Cerebellar cortex (tissue), 1 donor: ENCODE measurements around the gene ZNF217.
"Not testable (repeated sequence)": the region's sequence is repeated elsewhere in the genome, so short reads cannot be mapped to it uniquely, and the experiment has no call there.

Experiments used
- DNase-seq: peaks from one replicate; pipeline ENCODE4 v3.0.0-alpha.2; 2015; ENCODE audit warnings: low spot score

The ZNF217 gene

GRCh38 chr20:53593466-53594007 is at the start of gene ZNF217:
Gene ZNF217, minus strand, starts transcription at chr20:53593839. Its CDS starts 11,013 bp downstream, at chr20:53582826.
- DNase-seq: peak; percentile 30

DNA sequence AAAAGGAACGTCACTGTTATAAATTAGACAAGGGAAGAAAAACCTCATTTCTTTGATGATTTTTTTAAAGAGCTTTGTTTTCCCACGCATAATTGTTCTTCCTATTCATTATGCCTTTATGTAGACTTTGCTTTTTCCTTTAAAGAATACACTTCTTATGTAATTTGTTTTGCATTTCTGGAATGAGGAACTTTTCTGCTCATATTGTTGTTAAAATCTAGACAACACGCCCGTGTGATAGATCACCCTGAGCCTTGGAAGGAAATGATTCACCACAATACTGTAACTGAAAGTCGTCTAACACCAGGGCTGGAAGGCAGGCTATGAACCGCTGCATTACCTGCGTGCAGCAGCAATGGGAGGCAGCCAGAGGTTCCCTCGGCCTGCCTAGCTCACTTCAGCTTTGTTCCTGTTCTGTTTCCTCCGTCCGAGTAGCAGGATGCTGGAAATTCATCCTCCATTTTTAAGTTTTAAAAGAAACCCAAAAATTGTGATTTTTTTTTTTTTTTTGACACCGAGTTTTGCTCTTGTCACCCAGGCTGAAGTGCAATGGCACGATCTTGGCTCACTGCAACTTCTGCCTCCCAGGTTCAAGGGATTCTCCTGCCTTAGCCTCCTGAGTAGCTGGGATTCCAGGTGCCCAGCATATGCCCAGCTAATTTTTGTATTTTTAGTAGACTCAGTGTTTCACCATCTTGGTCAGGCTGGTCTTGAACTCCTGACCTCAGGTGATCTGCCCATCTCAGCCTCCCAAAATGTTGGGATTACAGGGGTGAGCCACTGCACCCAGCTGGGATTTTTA is 49.6 kb upstream of the ZNF217 start:
- DNase-seq: no peak

- DNase-seq: peak; percentile 55
Measured at GRCh38 chr20:53642196-53643030, 48.8 kb upstream of the ZNF217 start.

- DNase-seq: no peak
Measured at GRCh38 chr20:53639647-53640440, 46.2 kb upstream of the ZNF217 start.

- DNase-seq: no peak
Measured at GRCh38 chr20:53639128-53639527, 45.5 kb upstream of the ZNF217 start.

DNA sequence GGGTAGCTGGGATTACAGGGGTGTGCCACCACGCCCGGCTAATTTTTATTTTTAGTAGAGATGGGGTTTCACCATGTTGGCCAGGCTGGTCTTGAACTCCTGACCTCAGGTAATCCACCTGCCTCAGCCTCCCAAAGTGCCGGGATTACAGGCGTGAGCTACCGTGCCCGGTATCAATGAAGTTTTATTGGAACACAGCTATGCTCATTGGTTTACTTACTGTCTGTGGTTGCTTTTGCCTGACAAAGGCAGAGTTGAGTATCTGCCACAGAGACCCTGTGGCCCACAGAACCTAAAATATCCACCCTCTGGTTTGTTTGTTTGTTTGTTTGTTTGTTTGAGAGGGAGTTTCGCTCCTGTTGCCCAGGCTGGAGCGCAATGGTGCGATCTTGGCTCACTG is 43.7 kb upstream of the ZNF217 start:
- DNase-seq: not testable (repeated sequence)

GRCh38 chr20:53636540-53637097 is 43.0 kb upstream of the ZNF217 start:
- DNase-seq: no peak

DNA sequence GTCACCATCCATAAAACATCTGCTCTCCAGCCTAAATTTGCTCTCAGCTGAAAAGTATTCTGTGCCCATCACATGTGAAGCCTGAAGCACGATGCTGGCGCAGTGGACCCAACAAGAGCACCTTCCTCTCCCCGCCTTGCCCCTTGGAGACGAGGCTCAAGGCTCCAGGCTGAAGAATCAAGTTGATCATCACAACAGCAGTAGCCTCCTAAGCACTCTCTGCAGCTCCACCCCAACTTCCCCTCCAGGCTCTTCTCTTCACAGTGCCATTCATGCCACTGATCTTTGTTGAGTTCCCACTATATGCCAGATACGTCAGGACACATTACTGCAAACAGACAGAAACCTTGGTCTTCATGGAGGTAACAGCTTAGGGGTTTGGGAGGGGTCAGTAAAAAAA is 41.6 kb upstream of the ZNF217 start:
- DNase-seq: no peak

DNA sequence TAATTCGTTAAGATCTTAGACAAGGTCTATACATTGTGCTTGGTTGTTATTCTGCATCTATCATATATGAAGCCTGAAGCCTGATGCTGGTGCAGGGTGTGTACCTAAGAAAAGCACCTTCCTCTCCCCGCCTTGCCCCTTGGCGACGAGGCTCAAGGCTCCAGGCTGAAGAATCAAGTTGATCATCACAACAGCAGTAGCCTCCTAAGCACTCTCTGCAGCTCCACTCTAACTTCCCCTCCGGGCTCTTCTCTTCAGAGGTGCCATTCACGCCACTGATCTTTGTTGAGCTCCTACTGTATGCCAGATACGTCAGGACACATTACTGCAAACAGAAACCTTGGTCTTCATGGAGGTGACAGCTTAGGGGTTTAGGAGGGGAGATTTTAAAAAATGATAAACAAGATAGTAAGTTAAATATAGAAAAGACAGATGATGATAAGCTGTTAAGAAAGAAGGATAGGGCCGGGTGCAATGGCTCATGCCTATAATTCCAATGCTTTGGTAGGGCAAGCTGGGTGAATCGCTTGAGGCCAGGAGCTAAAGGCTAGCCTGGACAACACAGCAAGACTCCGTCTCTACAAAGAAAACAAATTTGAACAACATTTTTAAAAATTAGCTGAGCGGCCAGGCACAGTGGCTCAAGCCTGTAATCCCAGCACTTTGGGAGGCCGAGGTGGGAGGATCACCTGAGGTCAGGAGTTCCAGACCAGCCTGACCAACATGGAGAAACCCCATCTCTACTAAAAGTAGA is 38.4 kb upstream of the ZNF217 start:
- no peak for DNase-seq

DNA sequence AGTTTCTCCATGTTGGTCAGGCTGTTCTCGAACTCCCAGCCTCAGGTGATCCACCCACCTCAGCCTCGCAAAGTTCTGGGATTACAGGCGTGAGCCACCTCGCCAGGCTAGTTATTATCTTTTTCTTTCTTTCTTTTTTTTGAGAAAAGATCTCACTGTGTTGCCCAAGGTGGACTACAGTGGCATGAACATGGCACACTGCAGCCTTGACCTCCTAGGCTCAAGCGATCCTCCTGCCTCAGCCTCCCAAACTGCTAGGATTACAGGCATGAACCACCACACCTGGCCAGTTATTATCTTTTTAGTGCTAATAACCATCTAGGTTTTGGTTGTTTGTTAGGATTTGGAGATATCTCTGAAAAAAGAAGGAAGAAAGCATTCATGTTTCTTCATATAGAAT is 35.8 kb upstream of the ZNF217 start:
- no peak for DNase-seq

DNA sequence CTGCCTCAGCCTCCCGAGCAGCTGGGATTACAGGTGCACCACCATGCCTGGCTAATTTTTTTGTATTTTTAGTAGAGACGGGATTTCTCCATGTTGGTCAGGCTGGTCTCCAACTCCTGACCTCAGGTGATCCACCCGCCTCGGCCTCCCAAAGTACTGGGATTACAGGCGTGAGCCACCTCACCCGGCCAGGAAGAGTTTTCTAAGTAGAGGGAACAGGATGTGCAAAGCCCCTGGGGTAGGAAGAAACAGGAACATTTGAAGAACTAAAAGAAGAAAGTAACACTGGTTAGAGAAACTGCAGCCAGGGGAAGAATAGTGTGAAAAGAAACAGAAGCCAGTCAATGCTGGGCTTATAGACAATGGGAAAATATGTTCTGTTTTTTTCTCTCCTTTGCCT is 35.1 kb upstream of the ZNF217 start:
- not testable (repeated sequence) for DNase-seq

GRCh38 chr20:53628076-53628475 is 34.4 kb upstream of the ZNF217 start:
- DNase-seq: no peak

GRCh38 chr20:53627001-53627400 is 33.4 kb upstream of the ZNF217 start:
- DNase-seq: not testable (repeated sequence)

GRCh38 chr20:53626584-53626983 is 32.9 kb upstream of the ZNF217 start:
- DNase-seq: no peak

DNA sequence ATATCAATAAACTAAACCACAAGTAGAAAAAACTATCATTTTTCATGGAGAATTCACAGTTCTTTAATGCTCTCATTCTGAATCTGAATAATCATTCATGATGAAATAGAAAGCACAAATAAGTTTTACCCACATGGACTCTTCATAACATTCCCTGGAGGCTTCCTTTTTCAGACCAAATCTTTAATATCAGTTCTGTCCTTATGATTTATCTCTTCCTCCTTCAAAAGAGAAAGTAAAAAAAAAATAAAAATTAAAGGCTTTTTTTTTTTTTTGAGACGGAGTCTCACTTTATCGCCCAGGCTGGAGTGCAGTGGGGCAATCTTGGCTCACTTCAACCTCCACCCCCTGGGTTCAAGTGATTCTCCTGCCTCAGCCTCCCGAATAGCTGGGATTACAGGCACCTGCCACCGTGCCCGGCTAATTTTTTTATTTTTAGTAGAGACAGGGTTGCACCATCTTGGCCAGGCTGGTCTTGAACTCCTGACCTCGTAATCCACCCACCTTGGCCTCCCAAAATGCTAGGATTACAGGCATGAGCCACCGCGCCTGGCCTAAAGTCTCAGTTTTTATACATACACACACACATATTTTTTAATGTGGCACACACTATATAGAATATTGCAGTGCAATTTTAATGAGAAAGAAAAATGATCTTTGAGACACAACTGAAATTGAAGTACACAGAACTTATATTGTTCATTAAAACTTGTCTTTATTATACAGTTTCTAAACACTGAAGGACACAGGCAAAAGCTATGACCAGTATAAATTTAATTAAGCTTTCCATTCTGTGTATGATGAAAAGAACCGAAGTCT is 31.9 kb upstream of the ZNF217 start:
- DNase-seq: no peak

DNA sequence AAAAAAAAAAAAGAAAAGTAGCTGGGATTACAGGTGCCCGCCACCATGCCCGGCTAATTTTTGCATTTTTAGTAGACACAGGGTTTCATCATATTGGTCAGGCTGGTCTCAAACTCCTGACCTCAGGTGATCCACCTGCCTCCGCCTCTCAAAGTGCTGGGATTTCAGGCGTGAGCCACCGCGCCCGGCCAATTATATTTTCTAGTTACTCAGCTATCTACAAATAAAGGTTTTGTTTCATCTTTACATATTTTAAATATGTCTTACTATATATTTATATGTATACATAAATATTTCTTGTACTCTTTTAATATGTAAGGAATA is 31.2 kb upstream of the ZNF217 start:
- DNase-seq: not testable (repeated sequence)

GRCh38 chr20:53623454-53624211 is 30.0 kb upstream of the ZNF217 start:
- peak; percentile 65 for DNase-seq

DNA sequence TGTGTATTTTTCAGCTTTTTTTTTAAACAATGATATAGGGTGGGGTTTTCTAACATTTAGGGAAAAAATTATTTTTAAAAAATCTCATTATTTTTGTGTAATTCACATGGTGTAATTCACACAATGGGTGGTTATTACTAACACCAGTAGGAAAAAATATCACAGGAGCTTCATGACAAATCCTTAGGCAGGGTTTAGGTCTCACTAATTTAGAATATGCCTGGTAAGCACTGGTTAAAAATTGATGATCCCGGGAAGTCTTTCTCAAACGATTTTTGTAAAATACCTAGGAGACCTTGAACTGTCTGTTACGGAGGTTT is 29.5 kb upstream of the ZNF217 start:
- no peak for DNase-seq

DNA sequence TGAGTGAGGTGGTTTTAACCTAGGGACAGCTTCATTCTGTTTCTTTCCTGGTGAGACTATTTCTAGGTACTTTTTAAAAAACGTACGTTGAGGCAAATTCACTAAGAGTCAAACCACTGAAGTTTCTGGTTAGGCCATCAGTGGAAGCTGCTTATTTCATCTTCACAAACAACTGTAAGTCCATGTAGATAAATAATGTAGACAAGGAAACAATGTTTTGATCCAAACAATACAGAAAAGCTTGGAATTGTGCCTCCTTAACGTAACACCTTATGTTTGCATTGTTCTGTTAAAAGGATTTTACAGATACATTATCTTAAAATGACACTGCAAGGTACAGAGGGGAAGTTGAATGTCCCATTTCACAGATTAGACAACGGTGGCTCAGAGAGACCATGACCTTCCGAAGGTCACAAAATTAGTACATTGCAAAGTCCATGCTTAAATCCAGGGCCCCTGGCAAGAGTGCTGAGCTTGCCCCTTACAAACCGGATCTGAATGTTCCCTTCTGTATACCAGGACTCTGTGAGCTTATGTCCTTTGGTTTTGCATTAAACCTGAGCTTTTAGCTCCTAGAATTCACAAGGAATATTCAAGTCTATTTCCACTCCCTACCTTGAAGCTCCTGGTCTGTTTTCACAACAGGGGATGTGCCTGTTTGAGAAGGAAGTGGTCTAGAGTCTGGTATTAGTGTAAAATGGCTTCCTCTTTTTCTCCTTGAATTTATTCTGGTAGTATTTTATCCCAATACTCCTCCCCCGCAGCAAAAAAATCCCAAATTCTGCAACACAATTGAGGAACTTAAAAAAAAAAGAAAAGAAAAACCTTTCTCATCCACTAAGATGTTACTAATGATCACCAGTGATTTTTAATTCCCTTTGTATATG is 28.9 kb upstream of the ZNF217 start:
- peak; percentile 36 for DNase-seq
